GM19025 (cell line): ENCODE data around the gene BARX1.
"Not testable (repeated sequence)": the region's sequence is repeated elsewhere in the genome, so short reads cannot be mapped to it uniquely, and the experiment has no call there.

Source experiments
- ATAC-seq: cut with Tn5 transposase; IDR thresholded peaks from one replicate; pipeline ENCODE4 v1.9.1; 2021; ENCODE audit warnings: mild to moderate bottlenecking, low read depth, moderate library complexity; ENCODE audit not compliant: unreplicated experiment

Gene BARX1

DNA sequence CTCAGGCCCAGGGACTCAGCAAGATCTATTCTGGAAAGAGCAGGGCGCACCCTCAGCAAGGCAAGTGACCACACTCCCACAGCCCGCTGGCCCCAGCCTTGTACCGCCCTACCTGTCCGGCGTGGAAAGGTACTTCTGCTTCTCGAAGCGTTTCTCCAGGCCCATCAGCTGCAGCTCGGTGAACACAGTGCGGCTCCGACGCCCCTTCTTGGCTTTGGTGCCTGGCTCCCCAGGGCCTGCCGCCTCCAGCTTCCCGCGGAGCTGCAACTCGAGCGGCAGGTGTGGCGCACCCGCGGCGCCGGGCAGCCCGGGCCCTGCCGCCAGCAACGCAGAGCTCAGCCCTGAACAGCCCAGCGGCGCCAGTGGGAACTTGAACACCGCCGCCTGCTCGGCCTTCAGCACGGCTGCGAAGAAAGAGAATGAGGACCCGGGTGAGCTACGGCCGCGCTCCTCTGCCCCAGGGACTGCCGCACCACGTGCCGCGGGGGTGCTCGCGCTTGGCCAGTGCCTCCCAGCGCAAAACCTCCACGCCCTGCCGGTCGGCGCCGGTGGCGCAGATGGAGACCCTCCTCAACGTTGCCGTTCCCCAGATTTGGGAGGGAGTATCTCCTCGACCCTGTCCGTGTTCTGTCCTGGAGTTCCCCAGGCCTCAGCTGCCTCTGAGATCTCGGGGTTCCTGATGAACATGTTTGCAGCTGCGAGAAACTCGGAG lies 2.2 kb downstream of the BARX1 start:
- ATAC-seq, result no peak

DNA sequence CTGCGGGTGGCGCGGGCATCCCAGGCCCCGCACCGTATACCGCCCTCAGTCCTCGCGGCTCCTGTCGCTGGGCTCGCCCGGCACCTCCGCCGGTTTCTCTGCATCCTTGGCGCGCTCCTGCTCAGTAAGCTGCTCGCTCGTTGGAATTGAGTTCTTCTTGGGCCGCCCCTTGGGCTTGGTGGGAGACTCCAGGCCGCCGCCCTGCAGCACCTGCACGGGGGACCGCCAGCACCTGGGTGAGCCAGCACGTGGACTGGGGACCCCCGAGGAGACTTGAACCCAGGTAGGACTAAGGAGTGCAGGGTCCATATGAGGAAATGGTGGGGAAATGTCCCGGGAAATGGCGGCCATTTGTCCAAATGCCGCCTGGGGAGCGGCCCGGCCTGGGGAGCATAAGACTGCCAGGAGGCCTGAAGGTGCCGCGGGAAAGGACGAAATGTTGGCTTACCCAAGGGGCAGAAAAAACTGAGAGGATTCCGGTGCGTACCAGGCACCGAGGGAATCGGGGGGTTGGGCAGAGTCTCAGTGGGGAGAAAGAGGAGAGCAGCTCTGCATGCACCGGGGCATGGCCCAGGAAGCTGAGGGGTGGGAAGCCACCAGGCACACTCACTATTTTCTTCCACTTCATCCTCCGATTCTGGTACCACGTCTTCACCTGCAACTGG lies 2.9 kb downstream of the BARX1 start:
- no peak for ATAC-seq

DNA sequence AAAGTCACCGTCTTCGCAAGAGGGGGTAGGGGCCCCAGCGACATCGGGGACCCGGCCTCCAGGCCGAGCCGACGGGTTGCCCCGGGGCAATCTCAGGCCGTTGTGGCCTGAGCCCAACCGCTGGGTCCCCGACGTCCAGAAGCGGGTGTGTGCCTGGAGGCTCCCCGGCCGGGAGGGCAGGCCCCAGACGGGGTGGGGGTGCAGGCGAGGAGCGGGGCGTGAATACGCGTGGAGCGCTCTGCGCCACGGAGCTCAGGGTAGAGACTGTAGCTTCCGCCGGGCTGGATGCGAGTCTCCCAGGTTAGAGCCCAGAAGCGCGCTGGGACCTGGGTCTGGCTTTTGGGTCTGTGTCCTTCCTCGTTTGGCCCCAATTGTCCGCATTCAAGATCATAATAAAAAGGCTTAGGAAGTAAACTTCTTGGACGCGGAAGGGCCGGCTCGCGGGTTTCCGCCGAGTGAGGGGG lies 3.5 kb downstream of the BARX1 start:
- no peak for ATAC-seq

DNA sequence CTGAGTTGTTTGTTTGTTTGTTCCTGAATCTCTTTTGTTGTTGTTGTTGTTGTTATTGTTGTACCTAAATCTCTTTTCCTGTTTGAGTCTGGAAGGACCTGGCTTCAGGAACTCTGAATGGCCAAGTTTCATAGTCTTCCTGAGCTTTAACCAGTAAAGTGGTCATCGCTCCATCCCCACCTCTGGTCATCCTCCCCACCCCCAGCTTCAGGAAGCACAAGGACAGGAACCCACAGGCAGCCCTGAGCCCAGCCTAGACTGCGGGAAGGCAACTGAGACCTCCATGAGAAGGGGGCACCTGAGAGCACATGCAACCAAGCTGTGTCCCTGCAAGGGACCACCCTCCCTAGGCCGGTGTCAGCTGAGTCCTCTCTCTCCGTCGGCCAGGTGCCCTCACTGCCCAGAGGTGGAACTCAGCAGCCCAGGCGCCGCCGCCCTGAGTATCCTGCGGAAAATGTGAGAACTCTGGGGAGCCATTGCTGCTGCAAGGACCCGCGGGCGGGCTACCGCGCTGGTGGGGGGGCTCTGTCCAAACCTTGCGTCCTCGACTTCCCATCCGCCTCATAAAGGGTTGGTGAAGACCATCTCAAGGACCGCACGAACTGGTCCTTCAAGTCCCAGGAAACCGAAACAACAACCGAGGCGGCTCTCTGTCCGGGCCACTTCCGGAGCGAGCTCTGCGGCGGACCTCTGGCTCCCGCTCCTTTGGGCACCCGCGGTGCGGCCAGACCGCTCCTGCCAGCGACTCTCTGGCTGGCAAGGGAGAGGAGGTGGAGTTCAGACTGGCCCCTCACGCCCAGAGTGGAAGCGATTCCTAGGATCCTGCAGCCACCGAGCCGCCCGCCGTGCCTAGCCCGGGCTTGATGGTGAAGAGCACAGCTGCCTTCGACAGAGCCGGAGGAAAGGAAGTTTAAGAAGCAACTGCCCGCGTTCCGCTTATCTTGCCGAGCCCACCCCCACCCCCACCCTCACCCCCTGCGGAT lies 4.2 kb downstream of the BARX1 start:
- ATAC-seq, result no peak

DNA sequence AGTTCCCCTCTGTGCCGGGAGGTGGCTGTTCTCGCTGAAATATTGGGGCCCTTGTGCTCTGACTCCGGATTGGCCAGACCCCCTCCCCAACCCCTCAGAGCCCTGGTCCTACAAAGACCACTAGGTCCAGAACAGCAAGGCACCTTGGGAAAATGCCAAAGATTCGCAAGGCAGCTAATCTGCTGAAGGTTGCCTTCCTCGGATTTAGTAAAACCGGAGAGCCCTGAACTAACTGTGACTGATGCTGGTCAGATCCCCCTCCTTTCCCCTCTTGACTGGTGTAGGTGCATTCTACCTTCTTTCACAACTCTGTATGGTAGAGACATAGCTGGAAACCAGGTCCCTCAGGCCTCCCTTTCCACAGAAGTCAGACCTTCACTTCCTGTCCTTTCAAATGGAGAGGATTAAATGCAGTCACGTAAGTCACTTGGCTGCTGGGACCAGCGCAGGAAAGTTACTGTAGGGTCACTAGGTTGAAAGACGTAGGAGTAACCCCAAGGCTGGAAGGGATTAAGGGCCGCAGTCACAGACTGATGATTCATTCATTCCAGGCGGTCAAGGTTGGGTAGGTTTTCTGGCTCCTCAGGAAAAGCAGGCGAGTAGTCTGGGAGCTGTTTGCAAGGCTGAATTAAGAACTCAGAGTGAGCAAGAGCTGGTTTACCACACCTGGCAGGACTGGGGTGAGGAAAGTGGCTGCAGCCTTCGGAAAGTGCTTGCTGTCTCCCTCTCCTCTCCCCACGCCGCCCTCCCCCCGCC lies 5.3 kb downstream of the BARX1 start:
- ATAC-seq, result no peak

DNA sequence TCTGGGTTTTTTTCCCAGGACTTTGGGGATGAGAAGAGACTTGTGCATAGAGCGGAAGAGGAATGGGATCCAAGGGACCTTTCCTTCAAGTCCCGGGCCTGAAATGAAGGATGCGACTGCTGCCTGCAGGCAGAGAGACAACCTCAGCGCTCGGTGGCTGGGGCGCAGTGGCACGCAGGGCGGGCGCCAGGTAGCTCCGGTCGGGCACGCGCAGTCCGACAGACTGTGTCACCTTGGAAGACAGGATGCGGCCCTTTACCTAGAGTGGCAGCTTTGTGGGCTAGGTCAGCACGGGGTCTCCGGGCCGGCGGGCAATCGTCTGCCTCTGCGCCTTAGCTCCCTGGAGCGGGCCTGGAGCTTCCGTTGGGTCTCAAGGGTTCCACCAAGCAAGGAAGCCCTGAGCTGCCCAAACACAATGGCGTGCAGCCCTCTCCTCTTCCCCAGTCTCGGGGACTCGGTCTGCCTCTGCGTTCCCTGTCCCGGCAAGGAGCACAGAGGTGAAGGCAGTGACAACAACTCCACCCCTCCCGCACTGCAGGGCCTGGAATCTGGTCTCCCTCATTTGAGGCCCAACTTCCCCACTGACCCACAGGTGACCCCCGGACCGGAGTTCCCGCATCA lies 6.0 kb downstream of the BARX1 start:
- ATAC-seq, result no peak

DNA sequence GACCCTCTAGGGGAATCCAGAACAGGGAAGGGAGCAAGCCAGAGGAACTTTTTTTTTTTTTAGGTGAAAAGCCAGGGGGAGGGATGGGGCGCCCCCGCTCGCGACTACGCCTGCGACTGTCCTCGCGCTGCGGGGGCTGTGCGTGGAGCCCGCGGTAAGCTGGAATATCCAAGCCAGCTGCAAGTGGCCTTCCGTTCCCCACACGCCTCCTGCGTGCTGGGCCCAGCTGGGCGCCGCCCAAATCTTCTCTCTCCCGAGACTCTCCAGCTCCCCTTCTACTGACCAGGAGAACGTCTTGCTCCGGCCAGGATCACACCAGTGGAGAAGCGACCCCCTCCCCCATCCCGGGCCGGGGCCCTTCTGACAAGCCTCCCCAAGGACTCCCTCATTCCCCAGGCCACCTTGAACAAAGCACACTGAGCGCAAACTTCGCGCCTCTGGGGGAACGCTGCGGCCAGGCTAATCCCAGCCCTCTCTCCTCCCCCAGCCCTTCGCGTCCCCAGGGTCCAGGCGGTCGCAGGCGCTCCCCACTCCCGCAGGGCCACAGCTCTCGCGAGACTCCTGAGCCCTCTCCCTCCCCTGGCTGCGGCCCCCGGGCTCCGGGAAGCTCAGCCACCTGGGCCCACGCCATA lies 6.6 kb downstream of the BARX1 start:
- no peak for ATAC-seq

DNA sequence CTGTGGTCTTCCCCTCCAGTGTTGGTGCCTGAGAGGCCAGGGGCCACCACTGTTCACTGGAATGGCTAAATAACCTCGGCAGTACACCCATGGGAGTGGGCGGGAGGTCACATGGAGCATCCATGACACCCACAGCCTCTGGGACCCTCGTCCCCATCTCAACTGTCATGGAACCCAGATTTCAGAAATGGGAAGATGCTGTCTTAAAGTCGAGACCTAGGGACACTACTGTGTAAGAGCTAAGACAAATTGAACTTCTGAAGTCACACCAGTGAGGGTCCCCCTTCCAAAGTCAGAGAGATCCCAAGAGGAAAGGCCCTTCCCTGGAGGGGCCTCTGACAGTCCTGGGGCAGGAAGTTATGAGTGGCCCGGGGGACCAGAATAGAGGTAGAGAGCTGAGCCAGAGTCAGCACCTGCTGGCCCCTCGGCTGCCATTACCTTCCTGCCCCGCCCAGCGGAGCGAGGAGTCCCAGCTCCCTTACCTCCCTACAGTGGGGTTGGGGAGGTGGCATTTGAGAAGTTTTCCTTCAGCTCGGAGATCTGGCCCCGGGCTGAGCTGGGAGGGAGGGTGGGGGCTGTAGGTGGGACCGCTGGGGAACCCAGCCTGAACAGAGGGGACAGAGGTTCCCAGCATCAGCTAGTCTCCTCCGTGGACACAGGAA lies 7.6 kb downstream of the BARX1 start:
- no peak for ATAC-seq

DNA sequence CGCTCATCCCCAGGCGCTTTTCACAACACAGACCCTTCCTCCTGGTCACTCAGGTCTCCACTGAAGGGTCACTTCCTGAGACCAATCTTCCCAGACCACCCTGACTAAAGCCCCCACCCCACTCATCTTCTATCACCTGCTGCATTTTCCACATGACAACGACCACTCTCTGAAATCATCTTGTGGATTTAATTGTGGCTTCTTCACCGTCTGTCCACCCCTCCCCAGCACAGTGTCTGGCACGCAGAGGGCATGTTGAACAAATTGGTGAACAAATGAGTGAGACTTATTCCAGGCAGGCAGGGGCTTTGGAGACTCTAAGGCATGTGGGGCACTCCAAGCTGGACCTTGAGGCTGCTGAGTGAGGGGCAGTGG lies 8.8 kb downstream of the BARX1 start:
- no peak for ATAC-seq

DNA sequence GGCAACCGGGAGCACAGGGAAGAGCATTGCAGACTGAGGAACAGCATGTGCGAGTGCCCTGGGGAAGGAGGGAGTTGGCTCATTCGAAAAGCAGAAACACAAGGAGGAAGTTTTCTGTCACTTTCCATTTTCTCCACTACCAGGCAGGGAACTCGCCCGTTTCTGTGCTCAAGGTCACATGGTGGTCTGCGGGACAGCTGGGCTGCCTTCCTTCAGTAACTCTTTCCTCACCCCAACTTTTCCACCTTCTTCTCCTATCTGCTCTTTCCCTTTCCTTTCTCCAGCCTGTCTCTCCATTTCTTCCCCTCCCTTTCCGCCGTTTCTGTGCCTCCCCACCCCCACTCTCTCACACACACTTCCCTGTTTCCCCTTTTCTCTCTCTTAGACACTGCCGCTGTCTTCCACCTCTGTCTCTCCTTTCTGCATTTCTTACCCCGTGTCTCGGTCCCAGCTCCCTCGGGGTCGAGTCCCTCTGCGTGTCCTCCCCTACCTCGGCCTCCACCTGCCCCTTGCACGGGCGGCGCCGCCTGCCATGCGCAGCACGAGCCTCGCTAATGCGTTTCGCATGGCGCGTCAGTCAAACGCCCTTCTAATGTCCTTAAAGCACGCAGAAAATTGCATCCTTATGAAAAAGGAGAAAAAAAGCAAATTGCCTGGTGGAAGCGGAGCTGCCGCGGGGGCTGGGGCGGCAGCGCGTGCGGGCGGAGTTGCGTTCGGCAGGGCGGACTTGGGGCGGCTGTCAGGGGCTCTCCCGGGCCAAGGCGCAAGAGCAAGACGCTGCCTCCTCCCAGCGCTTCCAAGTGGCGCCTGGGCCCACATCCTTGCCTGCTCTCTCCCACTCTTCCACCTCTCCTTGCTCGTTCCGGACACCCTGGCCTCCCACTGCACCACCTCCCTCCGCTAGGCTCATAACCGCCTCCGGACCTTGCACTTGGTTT lies 9.5 kb downstream of the BARX1 start:
- ATAC-seq, result no peak

DNA sequence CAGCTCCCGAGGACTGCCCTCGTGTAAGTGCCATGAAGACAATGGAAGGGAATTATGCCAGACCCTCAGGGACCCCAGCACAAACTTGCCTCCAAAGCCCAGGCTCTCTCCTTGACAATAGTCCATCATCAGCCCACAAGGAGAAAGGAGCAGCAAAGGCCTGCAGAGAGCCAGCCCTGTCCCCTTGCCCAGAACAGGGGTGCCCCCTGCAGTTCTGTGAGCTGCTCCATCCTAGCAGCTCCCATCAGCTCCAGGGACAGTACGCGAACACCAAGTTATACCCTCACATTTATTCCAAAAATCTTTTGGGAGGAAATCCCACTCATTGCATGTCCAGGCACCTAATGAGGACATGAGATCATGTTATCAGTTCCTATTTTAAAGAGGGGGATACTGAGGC lies 11.1 kb downstream of the BARX1 start:
- ATAC-seq, result no peak

DNA sequence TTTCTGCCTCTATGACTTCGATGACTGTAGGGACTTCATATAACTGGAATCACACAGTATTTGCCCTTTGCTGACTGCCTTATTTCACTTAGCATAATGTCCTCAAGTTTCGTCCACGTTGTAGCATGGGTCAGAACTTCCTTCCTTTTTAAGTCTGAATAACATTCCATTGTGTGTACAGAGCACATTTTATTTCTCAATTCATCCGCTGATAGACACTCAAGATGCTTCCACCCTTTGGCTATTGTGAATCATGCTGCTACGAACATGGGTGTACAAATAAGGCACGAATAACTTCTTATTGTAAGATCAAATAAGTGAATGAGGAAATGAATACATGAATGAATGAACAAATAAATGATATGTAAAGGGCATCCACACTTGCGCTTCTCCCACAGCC lies 13.0 kb downstream of the BARX1 start:
- no peak for ATAC-seq

DNA sequence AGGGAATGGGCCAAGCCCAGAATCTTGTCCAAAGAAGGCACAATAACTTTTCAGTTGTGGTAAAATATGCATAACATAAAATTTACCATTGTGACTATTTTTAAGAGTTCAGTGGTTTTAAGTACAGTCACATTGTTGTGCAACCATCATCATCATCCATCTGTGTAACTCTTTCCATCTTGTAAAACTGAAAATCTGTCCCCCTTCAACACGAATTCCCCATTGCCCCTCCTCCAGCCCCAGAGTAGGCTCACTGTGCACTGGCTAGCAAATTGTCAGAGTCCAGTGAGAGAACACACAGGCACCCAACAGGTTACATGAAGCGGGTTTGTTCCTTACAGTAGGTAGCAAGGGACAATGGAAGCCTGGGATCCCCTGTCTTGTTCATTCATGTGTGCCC lies 13.7 kb downstream of the BARX1 start:
- no peak for ATAC-seq

DNA sequence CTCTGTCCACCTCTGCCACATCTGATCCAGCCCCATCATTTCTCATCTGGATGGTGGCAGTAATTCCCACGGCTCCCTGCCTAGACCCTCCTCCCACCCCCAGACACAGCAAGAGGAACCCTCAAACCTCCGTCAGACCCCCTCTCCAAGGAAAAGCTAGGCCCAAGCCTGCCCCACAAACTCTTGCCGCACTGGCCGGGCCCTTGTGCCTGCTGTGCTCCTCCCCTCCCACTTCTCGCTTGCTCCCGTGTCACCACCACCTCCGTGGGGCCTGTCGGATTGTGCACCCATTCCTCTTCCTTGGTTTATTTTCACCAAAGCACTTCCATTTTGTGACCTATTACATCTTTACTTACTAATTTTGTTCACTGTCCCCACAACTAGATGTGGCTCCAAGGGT lies 14.2 kb downstream of the BARX1 start:
- ATAC-seq, result no peak

DNA sequence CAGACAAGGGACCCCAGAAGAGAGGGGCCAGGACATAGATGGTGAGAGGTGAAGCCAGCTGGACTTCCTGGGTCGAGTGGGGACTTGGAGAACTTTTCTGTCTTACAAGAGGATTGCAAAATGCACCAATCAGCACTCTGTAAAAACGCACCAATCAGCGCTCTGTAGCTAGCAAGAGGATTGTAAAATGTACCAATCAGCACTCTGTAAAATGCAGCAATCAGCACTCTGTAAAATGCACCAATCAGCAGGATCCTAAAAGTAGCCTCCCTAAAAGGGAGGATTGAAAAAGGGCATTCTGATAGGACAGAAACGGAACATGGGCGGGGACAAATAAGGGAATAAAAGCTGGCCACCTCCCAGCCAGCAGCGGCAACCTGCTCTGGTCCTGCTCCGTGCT lies 15.6 kb downstream of the BARX1 start:
- ATAC-seq, result not testable (repeated sequence)

DNA sequence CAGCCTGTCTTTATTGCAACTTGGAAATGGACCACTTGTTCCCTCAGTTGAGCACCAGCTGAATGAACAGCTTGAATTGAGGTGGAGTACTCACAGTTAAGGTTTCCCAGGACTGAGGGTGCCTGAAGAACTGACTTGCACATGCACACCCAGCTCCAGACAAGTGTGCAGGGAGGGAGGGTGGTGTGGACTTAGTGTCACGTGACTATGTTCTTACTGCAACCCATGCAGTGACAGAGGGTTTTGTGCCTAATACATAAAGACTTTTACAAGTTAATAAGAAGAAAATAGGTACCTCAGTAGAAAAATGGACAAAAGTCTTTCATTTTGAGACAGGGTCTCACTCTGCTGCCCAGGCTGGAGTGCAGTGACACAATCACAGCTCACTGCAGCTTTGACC lies 18.0 kb downstream of the BARX1 start:
- no peak for ATAC-seq

DNA sequence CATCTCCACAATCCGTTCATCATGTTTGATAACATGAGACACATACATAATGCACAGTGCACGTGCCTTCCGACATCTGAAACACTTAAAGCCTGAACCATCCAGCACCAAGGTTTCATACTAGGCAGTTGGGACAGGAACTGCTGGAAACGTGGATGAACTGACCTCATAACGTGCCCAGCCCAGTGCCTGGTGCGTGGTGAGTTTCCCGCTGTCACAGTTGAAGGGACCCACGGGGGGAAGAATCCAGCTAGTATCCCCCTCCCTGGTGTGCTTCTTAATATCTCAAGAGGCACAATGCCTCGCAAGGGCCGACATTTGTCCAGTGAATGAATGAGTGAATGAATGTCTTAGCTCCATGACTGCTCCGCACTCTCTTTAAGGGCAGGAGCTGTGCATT lies 23.2 kb downstream of the BARX1 start:
- ATAC-seq, result no peak

DNA sequence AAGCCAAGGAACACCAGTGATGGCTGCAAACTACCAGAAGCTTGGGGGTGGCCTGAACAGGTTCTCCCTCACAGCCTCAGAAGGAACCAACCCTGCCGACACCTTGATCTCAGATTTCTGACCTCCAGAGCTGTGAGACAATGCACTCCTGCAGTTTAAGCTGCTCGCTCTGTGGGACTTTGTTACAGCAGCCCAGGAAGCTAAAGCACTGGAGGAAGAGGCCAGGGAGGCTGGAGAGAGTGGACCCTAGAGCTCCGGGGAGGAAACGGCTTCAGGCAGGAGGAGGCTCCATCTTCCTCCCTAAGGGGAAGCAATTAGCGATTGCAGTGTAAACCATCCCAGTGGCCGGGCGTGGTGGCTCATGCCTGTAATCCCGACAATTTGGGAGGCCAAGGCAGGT lies 25.1 kb downstream of the BARX1 start:
- no peak for ATAC-seq
